Activated T-helper 17 cell treated with anti-CD3 and anti-CD28 coated beads, Interleukin-2, amount 50 U/mL, for 72 hours (primary cell): ENCODE measurements around the gene IFFO2. TPM values are rescaled to one million over a fixed set of nuclear protein-coding genes. Genes with fewer than 3 reads are reported as not detected.
"Not testable (repeated sequence)": the region's sequence is repeated elsewhere in the genome, so short reads cannot be mapped to it uniquely, and the experiment has no call there.

Experiments
- ATAC-seq: fragments of 150-1000 bp; cut with Tn5 transposase; replicated peaks from 2 replicates; pipeline ENCODE4 v1.10.0; 2021; ENCODE audit warnings: mild to moderate bottlenecking, moderate library complexity
- H3K27ac Mint-ChIP-seq: one replicate; pipeline ENCODE4 v1.8.0; 2022; ENCODE audit warnings: mixed read lengths
- H3K27me3 Mint-ChIP-seq: one replicate; pipeline ENCODE4 v1.8.0; 2022; ENCODE audit warnings: mixed read lengths
- H3K36me3 Mint-ChIP-seq: one replicate; pipeline ENCODE4 v1.8.0; 2022; ENCODE audit warnings: low read depth, mild to moderate bottlenecking, mixed read lengths
- H3K4me1 Mint-ChIP-seq: one replicate; pipeline ENCODE4 v1.8.0; 2022; ENCODE audit warnings: mixed read lengths
- H3K4me3 Mint-ChIP-seq: one replicate; pipeline ENCODE4 v1.8.0; 2022; ENCODE audit warnings: mild to moderate bottlenecking, mixed read lengths
- H3K9me3 Mint-ChIP-seq: one replicate; pipeline ENCODE4 v1.8.0; 2022; ENCODE audit warnings: mixed read lengths
- total RNA-seq, 2 donors: library from RNA; stranded (reverse); gene quantifications; one replicate each; pipeline ENCODE4 v1.2.3, GENCODE V29; 2022

IFFO2 gene
- total RNA-seq, 2 donors from 2014 or later: 17.0 to 38.2 TPM

GRCh38 chr1:18901147-18901951, 55.1 kb downstream of the IFFO2 start:
- H3K4me1 Mint-ChIP-seq: peaks cover 10% of the 10 kb centered on the region
- ATAC-seq: no peak
- H3K27ac Mint-ChIP-seq: peak overlapping the region; percentile 94
- H3K27me3 Mint-ChIP-seq: no peaks in the 10 kb centered on the region
- H3K36me3 Mint-ChIP-seq: peaks cover 8% of the 10 kb centered on the region
- H3K9me3 Mint-ChIP-seq: no peaks in the 10 kb centered on the region
- peak overlapping the region; percentile 95 for H3K4me3 Mint-ChIP-seq

- Mint-ChIP-seq H3K4me3 (peak overlapping the region; percentile 28), H3K27ac (no peak overlapping the region)
These were observed 56.1 kb downstream of the IFFO2 start for GRCh38 chr1:18900303-18900841.

DNA sequence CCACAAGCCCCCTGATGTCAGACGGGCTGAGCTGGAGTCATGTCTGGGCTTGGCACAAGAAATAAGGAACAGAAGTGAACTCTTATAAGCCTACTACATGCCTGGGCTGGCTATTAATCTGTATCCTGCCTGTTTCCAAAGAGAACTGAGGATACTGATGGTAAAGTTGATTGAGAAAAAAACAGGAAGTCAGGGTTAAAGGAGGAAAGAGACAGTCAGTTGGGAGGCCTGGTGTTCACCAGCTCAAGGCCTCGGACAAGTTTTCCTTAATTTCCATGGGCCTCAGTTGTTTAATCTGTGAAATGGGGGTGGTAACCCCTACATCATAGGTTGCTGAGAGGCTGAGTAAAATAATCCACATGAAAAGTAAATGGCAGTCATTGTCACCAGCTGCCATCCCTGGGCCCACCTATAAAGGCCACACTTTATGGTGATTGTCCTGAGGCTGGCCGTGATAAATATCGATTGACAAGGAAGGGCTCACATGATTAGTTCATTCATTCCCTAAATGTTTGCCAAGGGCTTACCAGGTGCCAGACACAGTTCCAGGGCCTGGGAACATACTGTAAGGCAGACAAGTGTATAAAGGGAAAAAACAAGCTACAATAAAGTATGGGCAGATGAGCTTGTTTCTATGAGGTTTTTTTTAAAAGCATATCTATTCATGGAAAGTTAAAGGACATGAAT, 57.0 kb downstream of the IFFO2 start:
- no peak for ATAC-seq
- Mint-ChIP-seq H3K9me3 (no peaks in the 10 kb centered on the region), H3K4me1 (peaks cover 10% of the 10 kb centered on the region), H3K27me3 (no peaks in the 10 kb centered on the region), H3K36me3 (no peaks in the 10 kb centered on the region), H3K4me3 (no peak overlapping the region), H3K27ac (no peak overlapping the region)

More at GRCh38 chr1:18900303-18900841, 56.1 kb downstream of the IFFO2 start:
- ATAC-seq: no peak
- Mint-ChIP-seq H3K4me1 (peaks cover 10% of the 10 kb centered on the region), H3K9me3 (no peaks in the 10 kb centered on the region), H3K27me3 (no peaks in the 10 kb centered on the region), H3K36me3 (no peaks in the 10 kb centered on the region)

- no peaks in the 10 kb centered on the region for H3K36me3 Mint-ChIP-seq
- no peaks in the 10 kb centered on the region for H3K9me3 Mint-ChIP-seq
These were observed 57.9 kb downstream of the IFFO2 start for GRCh38 chr1:18898567-18898966.

GRCh38 chr1:18895317-18895716, 61.2 kb downstream of the IFFO2 start:
- Mint-ChIP-seq H3K4me1 (no peaks in the 10 kb centered on the region), H3K4me3 (no peak overlapping the region), H3K9me3 (no peaks in the 10 kb centered on the region), H3K27me3 (no peaks in the 10 kb centered on the region), H3K27ac (no peak overlapping the region), H3K36me3 (no peaks in the 10 kb centered on the region)
- no peak for ATAC-seq

More at GRCh38 chr1:18898567-18898966, 57.9 kb downstream of the IFFO2 start:
- Mint-ChIP-seq H3K27ac (peak overlapping the region; percentile 22), H3K27me3 (no peaks in the 10 kb centered on the region), H3K4me1 (peaks cover 10% of the 10 kb centered on the region), H3K4me3 (no peak overlapping the region)
- ATAC-seq: no peak

GRCh38 chr1:18893120-18893519, 63.4 kb downstream of the IFFO2 start:
- no peak overlapping the region for H3K27ac Mint-ChIP-seq
- H3K27me3 Mint-ChIP-seq: no peaks in the 10 kb centered on the region
- no peaks in the 10 kb centered on the region for H3K4me1 Mint-ChIP-seq
- no peak for ATAC-seq
- no peaks in the 10 kb centered on the region for H3K9me3 Mint-ChIP-seq
- no peaks in the 10 kb centered on the region for H3K36me3 Mint-ChIP-seq
- no peak overlapping the region for H3K4me3 Mint-ChIP-seq

DNA sequence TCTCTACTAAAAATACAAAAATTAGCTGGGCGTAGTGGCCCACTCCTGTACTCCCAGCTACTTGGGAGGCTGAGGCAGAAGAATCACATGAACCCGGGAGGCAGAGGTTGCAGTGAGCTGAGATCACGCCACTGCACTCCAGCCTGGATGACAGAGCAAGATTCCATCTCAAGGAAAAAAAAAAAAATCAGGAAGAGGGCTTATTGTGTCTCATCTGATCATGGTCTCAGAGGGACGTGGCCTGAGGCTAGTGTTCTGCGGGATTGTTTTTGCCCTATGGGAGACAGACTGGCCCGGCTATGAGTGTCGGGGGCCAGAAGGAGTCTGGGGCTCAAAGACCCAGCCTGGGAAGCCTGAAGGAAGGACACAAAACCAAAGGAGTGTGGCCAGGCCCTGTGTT, 64.6 kb downstream of the IFFO2 start:
- not testable (repeated sequence) for ATAC-seq, H3K27ac Mint-ChIP-seq, H3K27me3 Mint-ChIP-seq, H3K4me1 Mint-ChIP-seq, H3K36me3 Mint-ChIP-seq, H3K4me3 Mint-ChIP-seq, H3K9me3 Mint-ChIP-seq

GRCh38 chr1:18891426-18891780, 65.1 kb downstream of the IFFO2 start:
- Mint-ChIP-seq H3K4me1 (no peaks in the 10 kb centered on the region), H3K4me3 (no peak overlapping the region), H3K9me3 (no peaks in the 10 kb centered on the region), H3K27me3 (no peaks in the 10 kb centered on the region), H3K27ac (no peak overlapping the region), H3K36me3 (no peaks in the 10 kb centered on the region)
- ATAC-seq: no peak

GRCh38 chr1:18890706-18891425, 65.6 kb downstream of the IFFO2 start:
- H3K4me1 Mint-ChIP-seq: no peaks in the 10 kb centered on the region
- H3K4me3 Mint-ChIP-seq: no peak overlapping the region
- no peaks in the 10 kb centered on the region for H3K9me3 Mint-ChIP-seq
- no peak for ATAC-seq
- H3K36me3 Mint-ChIP-seq: no peaks in the 10 kb centered on the region
- no peak overlapping the region for H3K27ac Mint-ChIP-seq
- no peaks in the 10 kb centered on the region for H3K27me3 Mint-ChIP-seq

DNA sequence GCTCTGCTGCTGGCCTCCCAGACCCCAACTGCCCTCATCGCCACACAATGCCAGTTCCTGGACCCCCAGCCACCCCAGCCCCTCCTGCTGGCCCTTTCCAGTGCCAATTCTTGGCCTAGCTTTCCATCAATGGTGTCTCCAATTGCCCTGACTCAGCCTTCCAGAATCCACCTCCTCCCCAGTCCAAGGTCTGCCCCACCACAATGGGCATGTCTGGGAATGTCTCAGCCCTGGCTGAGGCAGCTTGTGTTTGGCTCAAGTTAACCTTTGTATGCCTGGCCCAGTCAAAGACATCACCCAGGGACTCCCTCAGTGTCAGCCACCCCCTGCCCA, 70.5 kb downstream of the IFFO2 start:
- Mint-ChIP-seq H3K36me3 (no peaks in the 10 kb centered on the region), H3K4me1 (no peaks in the 10 kb centered on the region), H3K27me3 (no peaks in the 10 kb centered on the region), H3K9me3 (no peaks in the 10 kb centered on the region), H3K4me3 (no peak overlapping the region), H3K27ac (no peak overlapping the region)
- no peak for ATAC-seq

GRCh38 chr1:18885311-18886002, 71.0 kb downstream of the IFFO2 start:
- H3K36me3 Mint-ChIP-seq: no peaks in the 10 kb centered on the region
- H3K4me3 Mint-ChIP-seq: no peak overlapping the region
- no peak for ATAC-seq
- no peaks in the 10 kb centered on the region for H3K9me3 Mint-ChIP-seq
- no peak overlapping the region for H3K27ac Mint-ChIP-seq
- no peaks in the 10 kb centered on the region for H3K27me3 Mint-ChIP-seq
- H3K4me1 Mint-ChIP-seq: no peaks in the 10 kb centered on the region

DNA sequence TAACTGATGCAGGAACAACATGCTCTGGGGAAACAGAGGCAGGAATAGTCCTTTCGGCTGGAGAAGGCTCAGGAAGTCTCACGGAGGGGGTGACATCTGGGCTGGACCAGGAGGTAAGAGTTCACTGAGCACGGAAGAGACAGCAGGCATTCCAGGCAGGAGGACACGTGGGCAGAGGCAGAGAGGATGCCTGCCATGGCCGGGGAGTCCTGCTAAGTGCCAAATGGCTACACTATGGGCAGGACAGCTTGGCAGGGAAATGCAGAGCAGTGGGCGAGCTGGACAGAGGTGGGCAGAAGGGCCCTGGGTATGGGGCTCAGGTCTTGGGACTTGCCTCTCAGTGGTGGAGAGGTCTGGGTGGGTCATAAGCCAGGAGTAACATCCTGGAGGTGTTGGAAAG, 71.7 kb downstream of the IFFO2 start:
- no peaks in the 10 kb centered on the region for H3K9me3 Mint-ChIP-seq
- no peaks in the 10 kb centered on the region for H3K4me1 Mint-ChIP-seq
- no peaks in the 10 kb centered on the region for H3K36me3 Mint-ChIP-seq
- no peak overlapping the region for H3K4me3 Mint-ChIP-seq
- H3K27me3 Mint-ChIP-seq: no peaks in the 10 kb centered on the region
- ATAC-seq: no peak
- peak overlapping the region; percentile 37 for H3K27ac Mint-ChIP-seq

GRCh38 chr1:18884419-18884717, 72.1 kb downstream of the IFFO2 start:
- Mint-ChIP-seq H3K36me3 (no peaks in the 10 kb centered on the region), H3K4me1 (no peaks in the 10 kb centered on the region), H3K9me3 (no peaks in the 10 kb centered on the region), H3K27me3 (no peaks in the 10 kb centered on the region), H3K27ac (peak overlapping the region; percentile 37), H3K4me3 (no peak overlapping the region)
- ATAC-seq: no peak

GRCh38 chr1:18883636-18884418, 72.6 kb downstream of the IFFO2 start:
- no peaks in the 10 kb centered on the region for H3K4me1 Mint-ChIP-seq
- H3K27me3 Mint-ChIP-seq: no peaks in the 10 kb centered on the region
- H3K36me3 Mint-ChIP-seq: no peaks in the 10 kb centered on the region
- no peaks in the 10 kb centered on the region for H3K9me3 Mint-ChIP-seq
- peak overlapping the region; percentile 37 for H3K27ac Mint-ChIP-seq
- H3K4me3 Mint-ChIP-seq: no peak overlapping the region
- peak; percentile 59 for ATAC-seq
